ENCODE measurements around the gene PLBD2. TPM values are rescaled to one million over a fixed set of nuclear protein-coding genes. Genes with fewer than 3 reads are reported as not detected.
A peak's percentile ranks its signal among the peaks of the same experiment; 100 is the strongest.

Gene PLBD2, protein sequence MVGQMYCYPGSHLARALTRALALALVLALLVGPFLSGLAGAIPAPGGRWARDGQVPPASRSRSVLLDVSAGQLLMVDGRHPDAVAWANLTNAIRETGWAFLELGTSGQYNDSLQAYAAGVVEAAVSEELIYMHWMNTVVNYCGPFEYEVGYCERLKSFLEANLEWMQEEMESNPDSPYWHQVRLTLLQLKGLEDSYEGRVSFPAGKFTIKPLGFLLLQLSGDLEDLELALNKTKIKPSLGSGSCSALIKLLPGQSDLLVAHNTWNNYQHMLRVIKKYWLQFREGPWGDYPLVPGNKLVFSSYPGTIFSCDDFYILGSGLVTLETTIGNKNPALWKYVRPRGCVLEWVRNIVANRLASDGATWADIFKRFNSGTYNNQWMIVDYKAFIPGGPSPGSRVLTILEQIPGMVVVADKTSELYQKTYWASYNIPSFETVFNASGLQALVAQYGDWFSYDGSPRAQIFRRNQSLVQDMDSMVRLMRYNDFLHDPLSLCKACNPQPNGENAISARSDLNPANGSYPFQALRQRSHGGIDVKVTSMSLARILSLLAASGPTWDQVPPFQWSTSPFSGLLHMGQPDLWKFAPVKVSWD
- total RNA-seq: 10 to 100 TPM; 17.0 to 32.4 (median 24.1) TPM

GRCh38 chr12:113358381-113359132 lies at the start of gene PLBD2:
Gene PLBD2, plus strand, starts transcription at chr12:113358587. Its CDS starts 14 bp downstream, at chr12:113358601.
- H3K4me3 ChIP-seq: peak within 1 kb of the TSS; percentile 77 to 89 (median 86)
- peak within 1 kb of the TSS; percentile 79 to 91 (median 85) for H3K27ac ChIP-seq
- no peaks in the 10 kb centered on the region for H3K27me3 ChIP-seq
- no peaks in the 10 kb centered on the region for H3K9me3 ChIP-seq
- H3K36me3 ChIP-seq: no peaks in the 10 kb centered on the region
- H3K4me1 ChIP-seq: peaks cover 0 to 11% (median 0%) of the 10 kb centered on the region in 4 donors
- DNase-seq: peak; percentile 96 to 98 (median 97)
- TF ChIP-seq CTCF (IDR thresholded peaks at IDR 0.05) (no peak), POLR2A (IDR thresholded peaks at IDR 0.05) (peak; percentile 7 to 30)

GRCh38 chr12:113310489-113310888 lies 47.9 kb upstream of the PLBD2 start:
- no peaks in the 10 kb centered on the region for H3K27me3 ChIP-seq
- TF ChIP-seq POLR2A (IDR thresholded peaks at IDR 0.05) (no peak), CTCF (IDR thresholded peaks at IDR 0.05) (peak in 3 of 6 experiments; percentile 5 to 18 (median 8))
- no peak for DNase-seq
- no peak overlapping the region for H3K4me3 ChIP-seq
- H3K36me3 ChIP-seq: peaks cover 0 to 91% (median 0%) of the 10 kb centered on the region in 3 donors
- H3K27ac ChIP-seq: no peak overlapping the region
- H3K4me1 ChIP-seq: no peaks in the 10 kb centered on the region
- H3K9me3 ChIP-seq: no peaks in the 10 kb centered on the region

DNA sequence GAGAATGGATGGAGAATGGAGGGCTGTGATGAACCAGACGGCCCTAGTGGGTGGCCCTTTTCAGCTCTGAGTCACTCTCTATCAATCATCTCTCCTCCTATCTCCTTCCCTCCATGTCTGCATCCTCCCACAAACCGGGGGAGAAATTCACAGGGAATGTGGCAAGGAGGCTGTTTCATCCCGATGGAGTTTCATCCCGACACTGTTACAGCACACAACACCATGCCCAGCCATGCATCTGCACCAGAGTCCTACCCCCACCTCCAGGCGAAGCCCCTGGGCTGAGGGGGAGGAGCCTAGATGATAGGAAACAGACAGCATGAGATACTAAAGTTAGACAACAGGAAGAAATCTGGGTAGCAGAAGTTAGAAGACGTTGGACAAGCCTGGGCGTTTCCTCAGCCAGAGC lies 44.3 kb upstream of the PLBD2 start:
- Histone ChIP-seq H3K27me3 (no peaks in the 10 kb centered on the region), H3K4me3 (no peak overlapping the region), H3K9me3 (no peaks in the 10 kb centered on the region), H3K36me3 (peaks cover 0 to 93% (median 0%) of the 10 kb centered on the region in 3 donors), H3K27ac (no peak overlapping the region), H3K4me1 (no peaks in the 10 kb centered on the region)
- no peak for TF ChIP-seq CTCF (IDR thresholded peaks at IDR 0.05)
- TF ChIP-seq POLR2A (IDR thresholded peaks at IDR 0.05): no peak
- no peak for DNase-seq

GRCh38 chr12:113315358-113315757 lies 43.0 kb upstream of the PLBD2 start:
- no peak for TF ChIP-seq CTCF (IDR thresholded peaks at IDR 0.05)
- no peak for TF ChIP-seq POLR2A (IDR thresholded peaks at IDR 0.05)
- H3K9me3 ChIP-seq: no peaks in the 10 kb centered on the region
- H3K27me3 ChIP-seq: no peaks in the 10 kb centered on the region
- no peak overlapping the region for H3K4me3 ChIP-seq
- DNase-seq: no peak
- H3K4me1 ChIP-seq: no peaks in the 10 kb centered on the region
- H3K36me3 ChIP-seq: peaks cover 0 to 93% (median 0%) of the 10 kb centered on the region in 3 donors
- H3K27ac ChIP-seq: no peak overlapping the region

DNA sequence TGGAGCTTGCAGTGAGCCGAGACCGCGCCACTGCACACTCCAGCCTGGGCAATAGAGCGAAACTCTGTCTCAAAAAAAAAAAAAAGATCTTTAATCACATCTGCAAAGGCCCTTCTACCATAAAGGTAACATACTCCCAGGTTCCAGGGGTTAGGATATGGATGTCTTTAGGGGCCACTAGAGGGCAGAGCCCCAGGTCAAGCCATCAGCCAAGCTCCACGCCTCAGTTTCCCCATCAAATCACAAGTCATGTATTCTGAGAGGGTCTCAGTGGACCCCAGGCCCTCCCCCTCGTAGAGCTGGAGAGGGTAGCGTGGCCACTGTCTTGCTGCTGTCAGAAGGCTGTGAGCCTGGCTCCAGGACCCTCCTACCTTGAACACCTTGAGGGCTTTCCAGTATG lies 42.2 kb upstream of the PLBD2 start:
- TF ChIP-seq CTCF (IDR thresholded peaks at IDR 0.05): no peak
- TF ChIP-seq POLR2A (IDR thresholded peaks at IDR 0.05): no peak
- Histone ChIP-seq H3K4me3 (no peak overlapping the region), H3K4me1 (no peaks in the 10 kb centered on the region), H3K36me3 (peaks cover 0 to 95% (median 0%) of the 10 kb centered on the region in 3 donors), H3K27me3 (no peaks in the 10 kb centered on the region), H3K27ac (no peak overlapping the region), H3K9me3 (no peaks in the 10 kb centered on the region)
- no peak for DNase-seq
